WERI-Rb-1 (cell line): ENCODE measurements around the gene MEG3.

Source experiments
- DNase-seq: peaks from one replicate; pipeline ENCODE4 v3.0.0-alpha.2; 2020
- H3K27ac ChIP-seq: fragments of 250-450 bp; sonication (Bioruptor Pico); 2 replicates; pipeline ENCODE4 v1.5.1; 2020; ENCODE audit warnings: mild to moderate bottlenecking, moderate library complexity
- H3K27me3 ChIP-seq: fragments of 250-450 bp; sonication (Bioruptor Pico); 2 replicates; pipeline ENCODE4 v1.5.1; 2021; ENCODE audit warnings: mild to moderate bottlenecking, low read depth, moderate library complexity; ENCODE audit not compliant: insufficient read depth, severe bottlenecking
- H3K36me3 ChIP-seq: fragments of 250-450 bp; sonication (Bioruptor Pico); 2 replicates; pipeline ENCODE4 v1.5.1; 2020; ENCODE audit warnings: mild to moderate bottlenecking, moderate library complexity
- H3K4me3 ChIP-seq: 2 replicates; pipeline ENCODE4 v1.5.1; 2011; ENCODE audit warnings: low read depth, mild to moderate bottlenecking, control low read depth, low read length
- H3K9me3 ChIP-seq: fragments of 250-450 bp; sonication (Bioruptor Pico); 2 replicates; pipeline ENCODE4 v1.5.1; 2021; ENCODE audit warnings: mild to moderate bottlenecking, moderate library complexity; ENCODE audit not compliant: severe bottlenecking
- CTCF ChIP-seq: IDR thresholded peaks from 2 replicates; pipeline ENCODE4 v1.5.1; 2011; ENCODE audit warnings: low read depth, mild to moderate bottlenecking, control low read depth, inconsistent platforms, low read length

The MEG3 gene

DNA sequence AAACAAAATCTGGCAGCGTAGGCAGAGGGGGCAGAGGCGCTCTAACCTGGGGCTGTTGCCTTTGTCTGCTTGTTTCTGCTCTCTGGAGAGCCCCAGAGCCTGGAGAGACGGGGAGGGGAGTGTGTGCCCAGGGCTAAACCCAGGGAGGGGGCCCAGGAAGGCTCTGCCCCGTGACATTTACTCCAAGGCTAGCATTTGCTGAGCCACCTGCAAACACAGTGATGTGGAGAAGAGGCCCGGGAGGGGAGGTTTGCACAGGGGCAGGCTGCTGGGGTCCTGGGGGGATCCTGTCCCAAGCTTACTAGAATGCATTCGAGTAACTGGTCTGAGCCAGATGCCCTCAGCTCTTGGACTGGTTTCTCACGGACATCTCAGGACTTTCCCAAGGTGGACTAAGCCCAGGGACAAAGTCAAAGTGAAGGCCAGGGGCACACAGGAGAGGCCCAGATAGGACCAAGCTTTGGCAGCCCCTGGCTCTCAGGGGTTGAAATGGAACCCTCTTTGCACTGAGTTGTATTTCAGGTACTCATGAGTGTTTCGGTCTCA is 12.0 kb downstream of the MEG3 start:
- Histone ChIP-seq H3K27me3 (no peaks in the 10 kb centered on the region), H3K36me3 (no peaks in the 10 kb centered on the region)
- no peak for DNase-seq

GRCh38 chr14:100838493-100839314 is 12.8 kb downstream of the MEG3 start:
- H3K4me3 ChIP-seq = no peak overlapping the region
- no peak for DNase-seq
- H3K27me3 ChIP-seq = no peaks in the 10 kb centered on the region
- TF ChIP-seq CTCF = no peak
- H3K36me3 ChIP-seq = no peaks in the 10 kb centered on the region
- H3K27ac ChIP-seq = no peak overlapping the region
- no peaks in the 10 kb centered on the region for H3K9me3 ChIP-seq

More for the DNA sequence above, 12.0 kb downstream of the MEG3 start:
- no peak overlapping the region for H3K27ac ChIP-seq
- H3K9me3 ChIP-seq = no peaks in the 10 kb centered on the region
- H3K4me3 ChIP-seq = no peak overlapping the region
- no peak for TF ChIP-seq CTCF

DNA sequence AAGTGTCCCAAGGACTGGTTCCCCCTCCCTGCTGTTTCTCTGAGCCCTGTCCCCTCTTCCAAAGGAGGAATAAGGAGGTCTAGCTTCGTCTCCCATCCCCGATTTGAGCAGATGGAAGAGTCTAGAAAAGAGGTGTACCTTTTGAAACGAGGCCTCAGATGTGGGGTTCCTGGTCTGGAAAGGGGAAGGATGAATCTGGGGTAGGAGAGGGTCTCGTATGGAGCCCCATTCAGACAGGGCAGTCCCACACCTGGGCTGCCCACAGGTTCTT is 13.3 kb downstream of the MEG3 start:
- H3K27me3 ChIP-seq = no peaks in the 10 kb centered on the region
- H3K27ac ChIP-seq = no peak overlapping the region
- no peak overlapping the region for H3K4me3 ChIP-seq
- H3K9me3 ChIP-seq = no peaks in the 10 kb centered on the region
- no peak for DNase-seq
- no peaks in the 10 kb centered on the region for H3K36me3 ChIP-seq
- TF ChIP-seq CTCF = no peak

DNA sequence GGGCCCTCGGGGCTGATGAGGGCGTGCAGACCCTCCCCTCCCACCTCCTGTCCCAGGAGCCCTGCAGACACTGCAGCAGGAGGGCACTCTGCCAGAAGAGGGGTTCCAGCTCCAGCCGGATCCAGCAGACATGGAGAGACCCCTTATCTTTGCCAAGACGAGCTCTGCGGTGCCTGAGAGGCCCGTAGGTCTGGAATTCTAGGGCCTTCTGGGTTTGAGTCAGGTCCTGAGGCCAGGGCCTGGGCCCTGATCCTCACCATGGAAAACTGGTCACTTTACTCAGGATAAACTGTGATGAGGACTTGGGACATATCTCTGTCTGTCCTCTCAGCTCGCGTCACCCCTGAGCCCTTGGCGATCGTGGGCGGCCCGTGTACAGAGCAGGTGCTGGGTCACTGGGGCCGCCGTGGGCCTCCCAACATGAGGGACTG is 13.8 kb downstream of the MEG3 start:
- no peaks in the 10 kb centered on the region for H3K9me3 ChIP-seq
- H3K27me3 ChIP-seq = no peaks in the 10 kb centered on the region
- no peak overlapping the region for H3K4me3 ChIP-seq
- TF ChIP-seq CTCF = no peak
- no peak for DNase-seq
- no peaks in the 10 kb centered on the region for H3K36me3 ChIP-seq
- no peak overlapping the region for H3K27ac ChIP-seq

GRCh38 chr14:100840286-100841065 is 14.6 kb downstream of the MEG3 start:
- Histone ChIP-seq H3K9me3 (no peaks in the 10 kb centered on the region), H3K27me3 (no peaks in the 10 kb centered on the region), H3K36me3 (no peaks in the 10 kb centered on the region), H3K27ac (no peak overlapping the region), H3K4me3 (no peak overlapping the region)
- no peak for TF ChIP-seq CTCF
- DNase-seq = no peak
